ENCODE results near the gene DHX32. TPM values are rescaled to one million over a fixed set of nuclear protein-coding genes. Genes with fewer than 3 reads are reported as not detected.

DHX32 gene
- total RNA-seq, 1 experiment from 2014 or later: 12.0 TPM

DNA sequence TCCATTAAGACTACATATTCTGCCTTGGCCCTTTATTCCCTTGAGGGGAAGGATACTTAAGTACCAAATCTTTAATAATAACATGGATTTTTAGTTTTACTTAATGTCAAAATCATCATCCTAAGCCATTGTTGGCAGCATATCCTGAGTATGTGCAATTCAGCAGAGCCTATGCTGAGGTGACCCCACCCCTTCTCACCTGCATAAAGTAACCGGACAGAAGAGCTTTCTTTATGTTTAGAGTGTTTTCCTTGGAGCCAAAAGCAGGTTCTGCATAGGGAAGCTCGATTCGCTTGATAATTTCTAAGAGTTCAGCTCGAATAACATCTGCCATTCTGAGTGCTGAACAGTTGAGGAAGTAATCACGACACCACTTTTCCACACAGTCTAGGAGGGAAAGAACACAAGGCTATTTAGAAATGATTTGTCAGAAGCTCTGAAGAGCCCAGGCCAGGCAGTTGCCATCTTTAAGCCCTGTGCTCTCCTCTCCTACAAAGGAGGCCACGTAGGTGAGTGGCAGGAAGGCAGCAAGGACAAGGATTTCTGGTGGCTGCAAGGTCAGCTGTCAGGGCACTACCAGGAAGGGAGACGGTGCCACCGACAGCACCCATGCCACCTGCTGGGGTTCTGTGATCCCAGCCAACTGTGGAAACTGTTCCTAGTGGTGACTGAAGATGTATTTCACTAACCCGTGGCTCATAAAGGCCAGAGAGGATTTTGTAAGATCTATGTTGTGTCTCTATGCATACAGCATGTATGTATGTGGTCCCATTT is 42.1 kb downstream of the DHX32 start:
- Histone ChIP-seq H3K23ac (ENCODE audit: insufficient read length, low read depth, low read length) (no peak overlapping the region), H3K27ac (ENCODE audit: insufficient read length, low read depth, low read length) (no peak overlapping the region), H2AFZ (ENCODE audit: low read length) (no peak overlapping the region), H3K14ac (ENCODE audit: insufficient read depth, low read length) (no peak overlapping the region), H4K8ac (replicated peaks; ENCODE audit: insufficient read length, low read depth, low read length) (no peak overlapping the region), H3K9ac (ENCODE audit: extremely low read depth, insufficient read length, low read length) (no peak overlapping the region), H2BK120ac (ENCODE audit: low read depth, low read length, poor library complexity, severe bottlenecking) (no peak overlapping the region), H3K9me3 (ENCODE audit: control insufficient read depth, low read depth, low read length) (no peaks in the 10 kb centered on the region), H3K79me1 (ENCODE audit: insufficient read depth, low read depth, low read length, poor library complexity, severe bottlenecking) (no peaks in the 10 kb centered on the region), H4K5ac (ENCODE audit: insufficient read length, low read depth, low read length) (no peak overlapping the region), H3K27me3 (ENCODE audit: insufficient read depth, low read length) (no peaks in the 10 kb centered on the region), H3K79me2 (ENCODE audit: insufficient read depth, low read length) (no peaks in the 10 kb centered on the region), H3K56ac (ENCODE audit: insufficient read length, low read depth, low read length) (no peak overlapping the region), H3K18ac (ENCODE audit: insufficient read length, low read depth, low read length) (no peak overlapping the region), H2BK20ac (ENCODE audit: low read depth, low read length, poor library complexity, severe bottlenecking) (no peak overlapping the region), H2BK5ac (ENCODE audit: insufficient read length, low read length) (no peak overlapping the region), H3K4me1 (ENCODE audit: insufficient read depth, low read length) (no peaks in the 10 kb centered on the region), H3K4me2 (ENCODE audit: insufficient read depth, insufficient read length, low read length) (no peak overlapping the region), H2BK15ac (ENCODE audit: low read depth, low read length) (no peak overlapping the region), H3K4ac (ENCODE audit: low read depth, low read length) (no peak overlapping the region), H4K91ac (ENCODE audit: insufficient read length, low read depth, low read length) (no peak overlapping the region), H2AK5ac (ENCODE audit: insufficient read length, low read length) (no peak overlapping the region), H2BK12ac (ENCODE audit: insufficient read length, low read depth, low read length) (no peak overlapping the region), H3K23me2 (ENCODE audit: insufficient read length, low read depth, low read length, poor library complexity, severe bottlenecking) (no peaks in the 10 kb centered on the region), H4K20me1 (ENCODE audit: control insufficient read depth, insufficient read depth, insufficient read length) (no peaks in the 10 kb centered on the region), H3T11ph (ENCODE audit: low read length) (no peak overlapping the region)
- Mint-ChIP-seq H3K27ac (no peak overlapping the region; a peak in 1 of 7 replicates), H3K27me3 (ENCODE audit: low read depth) (no peaks in the 10 kb centered on the region), H3K9me3 (no peaks in the 10 kb centered on the region), H3K36me3 (ENCODE audit: insufficient read depth in 1 of 3, low read depth in 3 of 3) (peaks cover 20 to 69% (median 57%) of the 10 kb centered on the region in 3 experiments; a peak in 5 of 7 replicates), H3K4me1 (no peaks in the 10 kb centered on the region), H3K4me3 (no peak overlapping the region)
- TF ChIP-seq, protein P1, sequence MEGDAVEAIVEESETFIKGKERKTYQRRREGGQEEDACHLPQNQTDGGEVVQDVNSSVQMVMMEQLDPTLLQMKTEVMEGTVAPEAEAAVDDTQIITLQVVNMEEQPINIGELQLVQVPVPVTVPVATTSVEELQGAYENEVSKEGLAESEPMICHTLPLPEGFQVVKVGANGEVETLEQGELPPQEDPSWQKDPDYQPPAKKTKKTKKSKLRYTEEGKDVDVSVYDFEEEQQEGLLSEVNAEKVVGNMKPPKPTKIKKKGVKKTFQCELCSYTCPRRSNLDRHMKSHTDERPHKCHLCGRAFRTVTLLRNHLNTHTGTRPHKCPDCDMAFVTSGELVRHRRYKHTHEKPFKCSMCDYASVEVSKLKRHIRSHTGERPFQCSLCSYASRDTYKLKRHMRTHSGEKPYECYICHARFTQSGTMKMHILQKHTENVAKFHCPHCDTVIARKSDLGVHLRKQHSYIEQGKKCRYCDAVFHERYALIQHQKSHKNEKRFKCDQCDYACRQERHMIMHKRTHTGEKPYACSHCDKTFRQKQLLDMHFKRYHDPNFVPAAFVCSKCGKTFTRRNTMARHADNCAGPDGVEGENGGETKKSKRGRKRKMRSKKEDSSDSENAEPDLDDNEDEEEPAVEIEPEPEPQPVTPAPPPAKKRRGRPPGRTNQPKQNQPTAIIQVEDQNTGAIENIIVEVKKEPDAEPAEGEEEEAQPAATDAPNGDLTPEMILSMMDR (conservative IDR thresholded peaks at IDR 0.05): no peak
- no CpG with 5 or more reads among the region's 9 CpGs for WGBS (ENCODE audit: extremely low coverage, insufficient read length, low lambda C conversion rate)
- no peak for DNase-seq
